HL-60 (cell line): ENCODE results near the gene C7orf57.

ENCODE experiments used
- DNase-seq, 2 experiments: peaks; one replicate each; pipeline ENCODE4 v3.0.0-alpha.2; 2010 to 2020; ENCODE audit warnings: low read depth in 1 of 2, low spot score in 1 of 2
- H3K27ac ChIP-seq: fragments of 250-450 bp; sonication (Bioruptor Pico); replicated peaks from 2 replicates; pipeline ENCODE4 v1.5.1; 2020; ENCODE audit warnings: mild to moderate bottlenecking, moderate library complexity
- H3K27me3 ChIP-seq: fragments of 250-450 bp; sonication (Bioruptor Pico); 2 replicates; pipeline ENCODE4 v1.5.1; 2021; ENCODE audit warnings: mild to moderate bottlenecking, moderate library complexity; ENCODE audit not compliant: insufficient read depth, poor library complexity, severe bottlenecking
- H3K4me3 ChIP-seq: replicated peaks from 2 replicates; pipeline ENCODE4 v1.5.1; 2011; ENCODE audit warnings: mild to moderate bottlenecking, control low read depth, low read length; ENCODE audit not compliant: insufficient read depth
- CTCF ChIP-seq: IDR thresholded peaks from one replicate; pipeline ENCODE4 v1.5.1; 2011; ENCODE audit warnings: low read length, control low read depth, inconsistent platforms; ENCODE audit not compliant: insufficient read depth
- GABPA ChIP-seq: IDR thresholded peaks from 2 replicates; pipeline ENCODE4 v1.6.1; 2012; ENCODE audit warnings: low read depth
- POLR2AphosphoS5 ChIP-seq: IDR thresholded peaks from 2 replicates; pipeline ENCODE4 v1.6.1; 2012; ENCODE audit warnings: low read depth
- REST ChIP-seq: IDR thresholded peaks from 2 replicates; pipeline ENCODE4 v1.6.1; 2012; ENCODE audit warnings: low read depth; ENCODE audit not compliant: insufficient replicate concordance
- SPI1 ChIP-seq: IDR thresholded peaks from 2 replicates; pipeline ENCODE4 v1.6.1; 2012; ENCODE audit warnings: low read depth, mild to moderate bottlenecking, borderline replicate concordance

The C7orf57 gene

GRCh38 chr7:48017674-48018073 is 17.7 kb upstream of the C7orf57 start:
- no peak for TF ChIP-seq GABPA
- no peak for TF ChIP-seq CTCF
- no peak for TF ChIP-seq REST
- TF ChIP-seq SPI1, result no peak
- no peak for TF ChIP-seq POLR2AphosphoS5
- no peak for DNase-seq
- Histone ChIP-seq H3K27ac (no peak overlapping the region), H3K4me3 (no peak overlapping the region), H3K27me3 (no peaks in the 10 kb centered on the region)

- TF ChIP-seq REST (no peak), GABPA (no peak), SPI1 (no peak), POLR2AphosphoS5 (no peak), CTCF (no peak)
- H3K27me3 ChIP-seq, result no peaks in the 10 kb centered on the region
- H3K4me3 ChIP-seq, result no peak overlapping the region
- no peak for DNase-seq
- H3K27ac ChIP-seq, result no peak overlapping the region
Observed at GRCh38 chr7:48025624-48026023, 9.7 kb upstream of the C7orf57 start.

GRCh38 chr7:48028938-48029337 is 6.4 kb upstream of the C7orf57 start, which contains the start of gene SUN3:
Gene SUN3, minus strand, starts transcription at chr7:48029107. Its CDS starts 169 bp downstream, at chr7:48028938.
- Histone ChIP-seq H3K27me3 (peaks cover 7% of the 10 kb centered on the region), H3K4me3 (no peak within 1 kb of the TSS), H3K27ac (no peak within 1 kb of the TSS)
- no peak for DNase-seq
- TF ChIP-seq SPI1 (no peak), POLR2AphosphoS5 (no peak), CTCF (no peak), REST (no peak), GABPA (no peak)
